Right ventricle myocardium superior (tissue), 1 donor: ENCODE results near the gene MXRA7. TPM values are rescaled to one million over a fixed set of nuclear protein-coding genes. Genes with fewer than 3 reads are reported as not detected.
A peak's percentile ranks its signal among the peaks of the same experiment; 100 is the strongest.

Experiments used
- ATAC-seq: fragments of 200-7000 bp; cut with Tn5 transposase; one replicate; pipeline ENCODE4 v1.9.1; 2020; ENCODE audit warnings: mild to moderate bottlenecking; ENCODE audit not compliant: poor library complexity
- DNase-seq: peaks from one replicate; pipeline ENCODE4 v3.0.0-alpha.2; 2020
- intact Hi-C: fragments of 100-400 bp; cut with DNase I; formaldehyde crosslinking; loops from one replicate; pipeline ENCODE4 v1.11.2; 2022
- total RNA-seq: library from RNA; stranded (reverse); fragmentation: NEBNext Ultra II Directional; extraction: Animal tissue kit (Norgen Biotek cat#: 25700); gene quantifications from one replicate; pipeline ENCODE4 v1.2.1, GENCODE V29; 2021
- donor health status: DM: no; HTN: yes; CAD: no; lungs with severe emphysema.

MXRA7 gene
- total RNA-seq, 1 donor from 2014 or later: 336 TPM

- ATAC-seq: no peak
- peak; percentile 39 for DNase-seq
- intact Hi-C loops: no loop called here
These were observed 24.0 kb downstream of the MXRA7 start for GRCh38 chr17:76686538-76687297.

DNA sequence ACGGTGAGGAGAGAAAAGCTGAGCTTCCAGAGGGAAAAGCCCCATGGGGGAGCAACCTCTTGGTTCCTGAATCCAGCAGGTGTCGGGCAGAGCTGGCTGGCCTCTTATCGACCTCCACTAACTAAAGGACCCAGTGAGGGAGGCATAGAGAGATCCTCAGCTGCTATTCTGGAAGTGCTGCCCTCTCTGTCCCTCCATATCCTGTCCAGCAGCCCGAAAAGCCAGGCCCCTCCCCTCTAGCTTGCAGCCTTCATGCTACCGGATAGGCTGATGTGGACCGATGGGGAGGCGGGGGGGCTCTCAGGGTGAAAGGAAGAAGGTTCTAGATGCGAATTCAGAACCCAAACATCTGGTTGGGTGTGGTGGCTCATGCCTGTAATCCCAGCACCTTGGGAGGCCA, 24.9 kb downstream of the MXRA7 start:
- peak; percentile 63 for DNase-seq

DNA sequence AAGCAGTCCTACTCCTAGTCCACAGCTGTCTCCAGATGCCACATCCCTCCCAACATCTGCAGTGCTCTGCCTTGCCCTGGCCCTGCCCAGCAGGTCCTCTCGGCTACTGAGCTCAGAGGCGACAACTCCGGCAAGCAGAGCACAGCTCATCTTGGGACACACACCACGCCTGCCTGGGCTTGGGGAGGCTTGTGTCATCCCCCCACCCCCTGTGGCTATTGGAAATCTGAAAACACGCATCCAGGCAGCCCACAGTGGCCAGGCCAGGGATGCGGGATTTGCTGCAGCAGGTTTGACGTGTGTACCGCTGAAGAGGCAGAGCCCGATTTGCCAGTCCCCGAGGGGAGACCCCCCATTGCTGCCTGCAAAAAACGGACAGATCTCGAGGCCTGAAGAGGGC, 25.4 kb downstream of the MXRA7 start:
- intact Hi-C loops: no loop called here
- ATAC-seq (no peak), DNase-seq (no peak)

More for the DNA sequence above, 24.9 kb downstream of the MXRA7 start:
- intact Hi-C loops: no loop called here
- no peak for ATAC-seq

- DNase-seq (no peak), ATAC-seq (no peak)
- intact Hi-C loops: loop anchor here (5.0 kb wide), 1 partner anchor 33 kb away; no protein-coding TSS in a partner anchor
These were observed 26.0 kb downstream of the MXRA7 start for GRCh38 chr17:76684756-76685155.

- ATAC-seq (no peak), DNase-seq (no peak)
- intact Hi-C loops: loop anchor here (5.0 kb wide), 1 partner anchor 33 kb away; no protein-coding TSS in a partner anchor
These were observed 26.6 kb downstream of the MXRA7 start for GRCh38 chr17:76683921-76684745.

- intact Hi-C loops: loop anchor here (5.0 kb wide), 1 partner anchor 34 kb away; no protein-coding TSS in a partner anchor
- ATAC-seq (no peak), DNase-seq (no peak)
These were observed 27.6 kb downstream of the MXRA7 start for GRCh38 chr17:76683011-76683755.

DNA sequence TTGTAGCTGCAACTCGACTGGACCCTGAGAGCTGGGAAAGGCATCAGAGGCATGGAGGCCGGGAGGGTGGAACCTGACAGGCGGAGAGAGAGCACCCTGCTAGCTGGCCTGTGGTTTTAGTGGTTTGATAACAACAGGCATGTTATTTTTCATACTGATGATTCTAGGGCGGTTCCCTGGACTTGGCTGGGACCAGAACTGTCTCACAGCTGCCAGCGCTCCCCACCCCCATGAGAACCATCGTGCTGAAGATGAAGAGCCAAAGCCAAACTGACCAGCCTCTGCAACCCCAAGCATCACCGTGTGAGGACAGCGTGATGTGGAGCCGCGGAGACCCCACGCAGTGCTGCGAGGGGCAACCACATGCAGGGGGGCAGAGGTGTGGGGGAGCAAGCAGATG, 28.5 kb downstream of the MXRA7 start:
- peak; percentile 79 for DNase-seq
- ATAC-seq: peak; percentile 66
- intact Hi-C loops: loop anchor here (5.0 kb wide), 1 partner anchor 35 kb away; no protein-coding TSS in a partner anchor

DNA sequence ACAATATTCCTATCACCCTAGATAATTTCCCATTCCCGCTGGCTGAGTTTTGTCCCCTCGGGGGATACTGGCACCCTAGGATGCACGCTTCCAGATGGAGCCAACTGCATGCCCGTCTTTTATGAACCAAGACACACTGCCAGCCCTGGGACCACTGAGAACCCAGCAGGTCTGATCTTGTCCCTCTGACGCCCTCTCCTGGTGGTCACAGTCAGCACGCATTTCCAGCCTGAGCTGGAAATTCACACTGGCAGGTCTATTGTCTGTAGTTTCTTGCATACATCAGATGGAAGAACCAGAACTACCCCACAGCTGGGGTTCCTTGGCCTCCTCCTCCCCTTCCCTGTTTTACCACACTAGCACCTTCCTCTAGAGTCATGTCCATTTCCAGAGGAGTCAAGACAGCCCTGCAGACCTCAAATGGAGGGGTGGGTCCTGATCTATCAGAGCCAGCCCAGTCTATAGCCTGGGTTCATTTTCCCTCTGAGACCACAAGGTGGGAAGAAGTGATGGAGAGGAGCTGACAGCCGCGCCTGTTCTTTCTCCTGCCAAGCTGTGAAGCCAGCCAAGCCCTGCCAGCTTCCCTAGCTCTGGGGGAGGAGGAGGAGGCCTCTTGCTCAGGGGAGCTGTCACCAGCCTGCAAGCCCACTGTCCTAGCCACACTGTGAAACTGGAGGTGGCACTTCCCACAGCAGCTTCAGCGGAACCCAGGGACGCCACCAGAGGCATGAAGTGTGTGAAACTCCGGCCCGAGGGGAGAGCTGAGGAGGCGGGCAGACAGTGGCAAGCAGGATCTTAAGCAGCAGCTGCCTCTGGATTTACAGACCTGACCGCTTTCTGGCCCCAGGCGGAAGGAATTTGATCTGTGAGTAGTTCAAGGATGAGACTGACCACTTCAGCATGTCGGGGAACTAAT, 29.3 kb downstream of the MXRA7 start:
- ATAC-seq (peak; percentile 72), DNase-seq (peak; percentile 77)
- intact Hi-C loops: loop anchor here (5.0 kb wide), 1 partner anchor 36 kb away; no protein-coding TSS in a partner anchor

DNA sequence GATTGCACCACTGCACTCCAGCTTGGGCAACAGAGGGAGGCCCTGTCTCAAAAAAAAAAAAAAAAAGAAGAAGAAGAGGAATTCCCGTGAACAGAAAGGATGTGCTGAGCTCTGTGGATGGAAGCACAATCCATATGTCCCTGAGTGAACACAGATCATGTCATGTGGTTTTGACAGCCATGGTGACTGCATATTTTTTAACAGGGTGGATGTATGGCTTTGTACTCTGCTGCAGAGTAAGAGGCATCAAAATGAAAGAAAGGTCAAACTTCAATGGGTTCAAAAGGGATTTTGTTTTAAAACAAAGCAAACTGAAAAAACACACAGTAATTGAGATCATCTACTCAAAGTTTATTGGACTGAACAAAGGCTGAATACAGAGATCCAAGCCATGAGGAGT, 31.5 kb downstream of the MXRA7 start:
- DNase-seq (no peak), ATAC-seq (no peak)
- intact Hi-C loops: no loop called here

DNA sequence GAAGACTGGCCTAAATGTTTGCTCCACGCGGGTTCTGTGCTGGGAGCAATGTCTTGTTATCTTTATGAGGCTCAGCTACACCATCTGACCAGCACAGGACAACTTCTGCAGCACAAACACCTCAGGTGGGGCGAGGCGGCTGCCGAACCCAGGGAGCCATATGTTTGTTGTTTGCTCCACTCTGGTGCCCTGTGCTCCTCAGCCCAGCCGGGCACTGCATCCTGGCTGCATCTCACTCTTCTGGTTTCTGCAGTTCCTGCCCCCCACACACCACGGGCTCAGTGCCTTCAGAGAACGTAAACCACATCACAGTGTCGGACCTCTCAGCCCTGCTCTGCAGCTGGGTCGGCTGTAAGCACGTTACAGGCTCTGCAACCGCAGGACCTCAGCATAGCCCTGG, 32.4 kb downstream of the MXRA7 start:
- DNase-seq (no peak), ATAC-seq (no peak)
- intact Hi-C loops: no loop called here

DNA sequence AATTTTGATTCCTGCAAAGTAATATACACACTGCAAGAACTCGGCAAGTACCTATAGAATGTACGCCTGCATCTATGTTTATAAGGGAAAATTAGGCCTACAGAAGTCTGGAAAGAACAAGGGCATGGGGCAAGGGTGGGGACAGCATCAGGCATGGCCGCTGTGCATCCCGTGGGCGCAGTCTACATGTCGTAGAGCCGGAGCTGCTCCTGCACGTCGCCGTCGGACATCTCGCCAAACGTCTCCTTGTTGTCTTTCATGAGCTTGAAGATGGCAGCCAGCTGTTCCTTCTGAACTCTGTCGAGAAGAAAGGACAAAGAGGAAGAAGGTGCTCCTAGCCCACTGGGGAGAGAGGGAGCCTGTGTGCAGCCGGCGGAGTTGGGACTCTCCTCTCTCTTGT, 33.4 kb downstream of the MXRA7 start:
- intact Hi-C loops: no loop called here
- ATAC-seq: no peak
- no peak for DNase-seq

- intact Hi-C loops: no loop called here
- ATAC-seq (no peak), DNase-seq (no peak)
These were observed 34.1 kb downstream of the MXRA7 start for GRCh38 chr17:76676629-76677028.

DNA sequence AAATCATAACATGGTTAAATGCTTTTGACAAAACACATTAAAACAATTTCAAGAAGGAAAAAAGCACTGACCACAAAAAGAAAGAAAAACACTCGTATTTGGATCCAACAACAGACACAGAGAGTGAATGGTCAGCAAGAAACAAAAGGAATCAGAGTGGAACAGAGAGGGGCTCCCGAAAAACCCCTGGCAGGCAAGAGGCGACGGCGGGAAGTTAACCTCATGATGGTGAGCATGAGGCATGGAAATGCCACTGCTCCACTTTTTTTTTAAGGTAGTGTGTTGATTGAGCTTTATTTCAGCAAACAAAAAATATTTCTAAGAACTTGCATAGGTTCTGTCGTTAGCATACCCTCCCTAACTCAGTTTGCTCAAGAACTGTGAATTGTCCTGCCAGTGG, 35.1 kb downstream of the MXRA7 start:
- ATAC-seq (no peak), DNase-seq (no peak)
- intact Hi-C loops: no loop called here

GRCh38 chr17:76674600-76674999, 36.2 kb downstream of the MXRA7 start:
- no peak for ATAC-seq
- DNase-seq: no peak
- intact Hi-C loops: no loop called here

DNA sequence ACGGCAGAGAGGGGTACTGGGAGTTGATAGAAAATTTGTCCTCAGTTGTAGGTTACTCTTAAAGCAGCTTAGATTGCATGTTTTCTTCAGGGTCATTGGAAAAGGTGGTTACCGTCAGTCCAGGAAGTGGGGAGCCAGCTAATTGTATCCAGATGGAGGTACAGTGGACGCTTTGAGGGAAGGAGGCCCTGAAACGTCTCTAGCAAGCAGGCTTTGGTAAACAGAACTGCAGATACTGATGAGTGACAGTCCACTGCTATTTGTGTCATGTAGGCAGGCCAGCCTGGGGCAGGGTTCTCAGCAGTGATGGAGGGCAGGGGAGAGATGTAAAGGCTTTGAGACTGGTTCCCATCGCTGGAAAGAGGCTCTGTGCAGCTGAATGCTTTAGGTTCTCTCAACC, 37.0 kb downstream of the MXRA7 start:
- ATAC-seq (no peak), DNase-seq (no peak)
- intact Hi-C loops: no loop called here

GRCh38 chr17:76672892-76673291, 37.9 kb downstream of the MXRA7 start:
- intact Hi-C loops: no loop called here
- DNase-seq (no peak), ATAC-seq (no peak)

DNA sequence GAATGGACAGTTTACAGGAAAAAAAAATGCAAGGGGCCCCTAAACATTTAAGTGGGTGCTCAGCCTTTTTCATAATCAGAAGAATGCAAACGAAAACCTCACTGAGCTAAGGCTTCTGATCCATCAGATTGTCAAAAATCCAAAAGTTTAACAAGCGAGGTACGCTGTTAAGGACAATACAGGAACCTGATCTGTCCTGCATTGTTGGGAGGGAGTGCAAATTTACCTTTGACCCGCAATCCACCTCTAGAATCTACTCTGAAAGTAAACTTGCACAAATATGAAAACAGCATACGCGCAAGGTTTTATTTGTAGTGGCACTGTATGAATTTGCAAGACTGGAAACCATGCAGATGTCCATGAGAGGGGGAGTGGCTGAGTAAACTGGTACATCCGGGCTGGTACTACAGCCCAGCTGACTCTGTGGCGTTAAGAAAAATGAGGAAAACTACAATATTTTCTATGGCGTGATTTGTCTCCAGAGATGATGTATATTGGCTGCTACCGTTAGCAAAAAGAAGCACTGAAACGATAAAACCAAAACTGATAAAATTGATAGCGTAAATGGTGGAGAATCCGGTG, 38.4 kb downstream of the MXRA7 start:
- no peak for ATAC-seq
- intact Hi-C loops: no loop called here
- DNase-seq: no peak

- DNase-seq: no peak
- peak; percentile 2 for ATAC-seq
- intact Hi-C loops: no loop called here
These were observed 38.9 kb downstream of the MXRA7 start for GRCh38 chr17:76671912-76672262.
